ENCODE data around the gene RARB. TPM values are rescaled to one million over a fixed set of nuclear protein-coding genes. Genes with fewer than 3 reads are reported as not detected.

The RARB gene
- total RNA-seq, 1 experiment from 2014 or later: not detected

DNA sequence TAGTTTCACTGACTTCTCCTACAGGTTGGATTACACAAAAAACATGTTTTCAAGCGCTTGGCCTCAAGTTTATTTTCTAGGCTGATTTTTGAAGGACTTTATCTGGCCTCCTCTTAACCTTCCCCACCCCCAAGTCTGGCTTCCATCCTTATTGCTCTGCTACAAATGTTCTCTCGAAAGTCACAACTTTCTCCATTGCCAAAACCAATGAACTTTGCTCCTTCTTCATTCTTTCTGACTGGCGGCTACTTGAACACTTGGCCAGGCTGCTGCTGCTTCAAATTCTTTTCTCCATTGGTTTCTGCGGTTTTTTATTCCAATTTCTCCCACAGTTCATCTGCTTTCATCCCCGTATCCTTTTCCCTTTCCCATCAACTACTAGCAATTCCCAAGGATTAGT, 130.1 kb downstream of the RARB start:
- Mint-ChIP-seq H3K9me3 (ENCODE audit: unreplicated experiment) (no peaks in the 10 kb centered on the region), H3K27ac (ENCODE audit: low read depth, unreplicated experiment) (no peak overlapping the region), H3K27me3 (ENCODE audit: insufficient read depth, unreplicated experiment) (no peaks in the 10 kb centered on the region), H3K4me1 (ENCODE audit: insufficient read depth, unreplicated experiment) (no peaks in the 10 kb centered on the region), H3K4me3 (ENCODE audit: unreplicated experiment) (no peak overlapping the region), H3K36me3 (ENCODE audit: insufficient read depth, unreplicated experiment) (no peaks in the 10 kb centered on the region)
- no TSS peak for BruUV-seq (replicated peaks)
- POLR2A ChIA-PET: no interaction called here
- intact Hi-C loops (cut with micrococcal nuclease): no loop called here
- TF ChIP-seq, protein P1, sequence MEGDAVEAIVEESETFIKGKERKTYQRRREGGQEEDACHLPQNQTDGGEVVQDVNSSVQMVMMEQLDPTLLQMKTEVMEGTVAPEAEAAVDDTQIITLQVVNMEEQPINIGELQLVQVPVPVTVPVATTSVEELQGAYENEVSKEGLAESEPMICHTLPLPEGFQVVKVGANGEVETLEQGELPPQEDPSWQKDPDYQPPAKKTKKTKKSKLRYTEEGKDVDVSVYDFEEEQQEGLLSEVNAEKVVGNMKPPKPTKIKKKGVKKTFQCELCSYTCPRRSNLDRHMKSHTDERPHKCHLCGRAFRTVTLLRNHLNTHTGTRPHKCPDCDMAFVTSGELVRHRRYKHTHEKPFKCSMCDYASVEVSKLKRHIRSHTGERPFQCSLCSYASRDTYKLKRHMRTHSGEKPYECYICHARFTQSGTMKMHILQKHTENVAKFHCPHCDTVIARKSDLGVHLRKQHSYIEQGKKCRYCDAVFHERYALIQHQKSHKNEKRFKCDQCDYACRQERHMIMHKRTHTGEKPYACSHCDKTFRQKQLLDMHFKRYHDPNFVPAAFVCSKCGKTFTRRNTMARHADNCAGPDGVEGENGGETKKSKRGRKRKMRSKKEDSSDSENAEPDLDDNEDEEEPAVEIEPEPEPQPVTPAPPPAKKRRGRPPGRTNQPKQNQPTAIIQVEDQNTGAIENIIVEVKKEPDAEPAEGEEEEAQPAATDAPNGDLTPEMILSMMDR (IDR thresholded peaks at IDR 0.05; ENCODE audit: unreplicated experiment): no peak
- CTCF ChIA-PET: interaction anchor here (0.7 kb wide), 1 partner anchor 76 kb away, joined by 3 read pairs; no protein-coding TSS in a partner anchor
- DNase-seq (ENCODE audit: unreplicated experiment): no peak

DNA sequence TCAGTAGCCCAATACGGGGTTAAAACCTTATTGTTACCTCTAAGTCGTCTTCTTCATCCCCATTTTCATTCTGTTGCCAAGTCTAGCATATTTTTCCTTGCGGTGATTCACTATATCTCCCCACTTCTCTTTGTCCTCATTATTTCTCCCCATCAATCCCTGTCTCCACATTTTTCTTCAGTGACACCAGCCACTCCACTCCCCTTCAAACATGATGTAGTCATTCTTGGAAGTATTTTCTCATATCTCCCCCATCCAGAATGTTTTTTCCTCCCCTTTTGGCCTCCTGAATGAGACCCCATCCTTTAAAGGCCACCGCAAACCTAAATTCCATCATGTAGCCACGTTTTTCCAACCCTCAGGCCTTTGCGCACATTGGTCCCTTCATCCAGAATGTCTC, 130.7 kb downstream of the RARB start:
- BruUV-seq (replicated peaks): no TSS peak
- intact Hi-C loops (cut with micrococcal nuclease): no loop called here
- Mint-ChIP-seq H3K27me3 (ENCODE audit: insufficient read depth, unreplicated experiment) (no peaks in the 10 kb centered on the region), H3K27ac (ENCODE audit: low read depth, unreplicated experiment) (no peak overlapping the region), H3K9me3 (ENCODE audit: unreplicated experiment) (no peaks in the 10 kb centered on the region), H3K4me3 (ENCODE audit: unreplicated experiment) (no peak overlapping the region), H3K4me1 (ENCODE audit: insufficient read depth, unreplicated experiment) (no peaks in the 10 kb centered on the region), H3K36me3 (ENCODE audit: insufficient read depth, unreplicated experiment) (no peaks in the 10 kb centered on the region)
- ChIA-PET CTCF (no interaction called here), POLR2A (no interaction called here)
- TF ChIP-seq, protein P1 (IDR thresholded peaks at IDR 0.05; ENCODE audit: unreplicated experiment): no peak
- DNase-seq (ENCODE audit: unreplicated experiment): no peak

DNA sequence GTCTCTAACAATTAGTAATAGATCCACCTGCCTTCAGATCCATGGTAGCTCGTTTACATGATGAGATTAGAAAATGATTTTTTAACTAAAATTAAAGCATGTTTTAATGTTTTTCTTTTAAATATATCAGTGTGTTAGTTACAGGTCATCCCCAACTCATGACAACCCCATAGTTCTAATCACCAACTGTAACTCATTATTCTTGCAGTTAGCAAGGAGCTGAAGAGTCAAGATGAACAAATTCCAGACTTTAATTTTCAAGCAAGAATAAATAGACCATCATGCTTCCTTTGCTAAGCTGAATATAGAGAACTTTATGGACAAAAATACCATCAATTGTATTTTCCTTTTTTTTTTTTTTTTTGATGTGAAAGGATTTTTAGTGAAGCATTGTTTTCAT, 135.5 kb downstream of the RARB start:
- H3K4me3 Mint-ChIP-seq (ENCODE audit: unreplicated experiment): no peak overlapping the region
- no TSS peak for BruUV-seq (replicated peaks)
- H3K27ac Mint-ChIP-seq (ENCODE audit: low read depth, unreplicated experiment): no peak overlapping the region
- no peak for DNase-seq (ENCODE audit: unreplicated experiment)
- H3K9me3 Mint-ChIP-seq (ENCODE audit: unreplicated experiment): no peaks in the 10 kb centered on the region
- no peaks in the 10 kb centered on the region for H3K36me3 Mint-ChIP-seq (ENCODE audit: insufficient read depth, unreplicated experiment)
- TF ChIP-seq, protein P1 (IDR thresholded peaks at IDR 0.05; ENCODE audit: unreplicated experiment): no peak
- POLR2A ChIA-PET: interaction anchor here (1.2 kb wide), 1 partner anchor 12 kb away, joined by 3 read pairs; no protein-coding TSS in a partner anchor
- CTCF ChIA-PET: no interaction called here
- intact Hi-C loops (cut with micrococcal nuclease): no loop called here
- no peaks in the 10 kb centered on the region for H3K4me1 Mint-ChIP-seq (ENCODE audit: insufficient read depth, unreplicated experiment)
- no peaks in the 10 kb centered on the region for H3K27me3 Mint-ChIP-seq (ENCODE audit: insufficient read depth, unreplicated experiment)

DNA sequence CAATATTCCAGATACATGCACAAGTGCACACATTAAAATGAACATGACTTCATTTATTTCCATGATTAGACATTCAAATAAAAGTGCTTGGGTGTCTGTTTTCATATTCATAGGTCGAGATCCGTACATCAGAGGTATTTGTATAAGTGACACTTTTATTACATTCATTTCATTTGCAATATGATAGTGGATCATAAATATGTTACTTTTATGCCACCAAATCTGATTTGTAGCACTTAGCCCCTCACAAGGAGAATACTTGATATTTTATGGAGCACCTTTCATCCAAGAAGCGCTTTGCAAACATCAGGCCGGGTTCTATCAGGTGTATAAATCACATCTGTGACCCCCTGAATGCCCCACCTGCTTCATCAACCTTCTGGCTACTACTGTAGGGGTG, 136.0 kb downstream of the RARB start:
- H3K9me3 Mint-ChIP-seq (ENCODE audit: unreplicated experiment): no peaks in the 10 kb centered on the region
- intact Hi-C loops (cut with micrococcal nuclease): no loop called here
- ChIA-PET CTCF (no interaction called here), POLR2A (interaction anchor here (0.5 to 1.2 kb wide), 2 partner anchors 13 to 886 kb away, joined by 3 read pairs; no protein-coding TSS in a partner anchor)
- DNase-seq (ENCODE audit: unreplicated experiment): no peak
- no peaks in the 10 kb centered on the region for H3K27me3 Mint-ChIP-seq (ENCODE audit: insufficient read depth, unreplicated experiment)
- BruUV-seq (replicated peaks): no TSS peak
- TF ChIP-seq, protein P1 (IDR thresholded peaks at IDR 0.05; ENCODE audit: unreplicated experiment): no peak
- no peaks in the 10 kb centered on the region for H3K4me1 Mint-ChIP-seq (ENCODE audit: insufficient read depth, unreplicated experiment)
- H3K4me3 Mint-ChIP-seq (ENCODE audit: unreplicated experiment): no peak overlapping the region
- H3K36me3 Mint-ChIP-seq (ENCODE audit: insufficient read depth, unreplicated experiment): no peaks in the 10 kb centered on the region
- no peak overlapping the region for H3K27ac Mint-ChIP-seq (ENCODE audit: low read depth, unreplicated experiment)
